HG02798 (cell line): ENCODE data around the gene CCDC61.

Source experiments
- ATAC-seq: cut with Tn5 transposase; IDR thresholded peaks from one replicate; pipeline ENCODE4 v1.9.1; 2021; ENCODE audit warnings: mild to moderate bottlenecking; ENCODE audit not compliant: unreplicated experiment, poor library complexity

The CCDC61 gene

GRCh38 chr19:46014941-46015686 is 19.8 kb downstream of the CCDC61 start:
- ATAC-seq, result no peak

DNA sequence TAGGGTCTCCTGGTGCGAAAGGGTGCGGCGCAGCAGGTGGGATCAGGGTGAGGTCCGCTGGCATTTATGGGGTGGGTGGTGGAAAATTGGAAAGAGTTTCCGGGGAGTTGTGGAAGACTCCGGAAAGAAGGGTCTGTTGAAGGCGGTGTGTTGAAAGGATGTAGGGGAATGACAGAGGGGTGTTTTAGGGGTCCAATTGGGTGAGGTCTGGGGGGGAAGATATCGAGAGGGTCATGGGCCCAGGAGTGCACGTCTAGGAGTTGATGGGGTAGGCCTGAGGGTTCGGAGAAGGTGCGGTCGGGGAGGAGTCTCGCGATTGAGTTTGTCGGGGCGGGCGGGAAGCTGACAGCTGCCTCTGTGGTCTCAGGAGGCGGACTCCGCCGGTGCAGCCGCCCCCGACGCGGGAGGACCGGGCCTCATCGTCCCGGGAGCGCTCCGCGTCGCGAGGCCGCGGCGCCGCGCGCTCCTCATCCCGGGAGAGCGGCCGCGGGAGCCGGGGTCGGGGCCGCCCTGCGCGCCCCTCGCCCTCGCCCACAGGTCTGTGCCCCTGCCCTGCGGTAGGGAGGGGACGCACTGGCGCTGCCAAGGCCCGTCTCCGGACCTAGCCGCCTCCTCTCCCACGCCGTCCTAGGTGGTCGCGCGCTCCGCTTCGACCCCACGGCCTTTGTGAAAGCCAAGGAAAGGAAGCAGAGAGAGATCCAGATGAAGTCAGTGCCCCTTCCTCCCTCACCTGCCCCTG is 20.6 kb downstream of the CCDC61 start:
- ATAC-seq, result peak; percentile 22

DNA sequence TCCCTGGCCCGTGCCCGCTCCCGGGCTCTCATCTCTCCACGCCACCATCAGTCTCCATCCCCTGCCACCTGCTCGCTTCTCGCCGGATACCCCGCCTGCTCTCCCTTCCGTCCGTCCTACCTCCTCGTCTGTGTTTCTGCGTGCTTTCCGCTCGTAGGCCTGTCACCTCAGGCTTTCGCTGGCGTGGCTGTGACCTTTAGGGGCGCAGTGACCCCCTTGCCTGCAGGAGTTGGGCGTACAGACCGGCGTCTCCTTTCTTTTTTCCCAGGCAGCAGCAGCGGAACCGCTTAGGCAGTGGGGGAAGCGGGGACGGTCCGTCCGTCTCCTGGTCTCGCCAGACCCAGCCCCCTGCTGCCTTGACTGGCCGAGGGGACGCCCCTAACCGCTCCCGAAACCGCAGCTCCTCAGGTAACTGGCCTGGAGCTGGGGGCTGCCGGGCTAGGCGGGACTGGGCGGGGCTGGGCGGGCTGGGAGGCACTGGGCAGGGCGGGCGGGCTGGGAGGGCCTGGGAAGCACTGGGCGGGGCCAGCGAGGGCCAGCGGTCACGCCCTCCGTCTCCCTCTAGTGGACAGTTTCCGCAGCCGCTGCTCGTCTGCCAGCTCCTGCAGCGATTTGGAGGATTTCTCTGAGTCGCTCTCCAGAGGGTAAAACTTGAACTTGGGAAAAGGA is 21.3 kb downstream of the CCDC61 start:
- ATAC-seq, result peak; percentile 58

GRCh38 chr19:46017095-46017429 is 21.8 kb downstream of the CCDC61 start:
- ATAC-seq, result no peak

GRCh38 chr19:46017874-46018675 is 22.8 kb downstream of the CCDC61 start:
- ATAC-seq, result no peak

- ATAC-seq, result no peak
These were observed 23.5 kb downstream of the CCDC61 start for GRCh38 chr19:46018729-46019251.

DNA sequence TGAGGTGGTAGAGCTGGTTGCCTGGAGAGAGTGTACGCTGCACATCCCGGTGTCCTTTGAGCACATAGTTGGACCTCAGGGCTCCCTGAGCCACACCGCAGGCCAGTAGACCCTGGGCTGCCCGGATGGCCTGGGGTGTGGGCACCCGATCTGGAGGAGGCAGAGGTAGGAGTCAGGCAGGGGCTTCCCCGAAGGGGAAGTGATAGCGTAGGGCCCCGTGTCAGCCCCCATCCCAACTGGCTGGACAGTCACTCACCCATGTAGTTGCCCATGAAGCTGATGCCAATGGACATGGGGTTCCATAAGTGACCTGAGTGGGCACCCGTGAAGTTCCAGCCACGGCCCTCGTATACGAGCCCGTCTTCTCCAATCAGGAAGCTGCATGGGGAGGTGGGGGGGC is 24.0 kb downstream of the CCDC61 start:
- no peak for ATAC-seq

DNA sequence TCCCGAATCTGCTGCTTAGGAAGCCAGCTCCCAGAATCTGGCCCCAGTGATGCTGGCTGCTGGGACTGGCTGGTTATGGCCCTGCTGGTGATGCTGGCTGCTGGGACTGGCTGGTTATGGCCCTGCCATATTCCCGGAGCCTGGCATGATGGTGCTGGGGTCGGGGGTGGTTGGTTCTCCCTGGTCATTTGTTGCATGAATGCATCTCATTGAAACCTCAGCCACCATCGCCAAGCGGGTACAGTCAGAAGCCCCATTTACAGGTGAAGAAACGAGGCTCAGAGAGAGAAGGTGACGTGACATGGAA is 25.5 kb downstream of the CCDC61 start:
- ATAC-seq, result no peak

DNA sequence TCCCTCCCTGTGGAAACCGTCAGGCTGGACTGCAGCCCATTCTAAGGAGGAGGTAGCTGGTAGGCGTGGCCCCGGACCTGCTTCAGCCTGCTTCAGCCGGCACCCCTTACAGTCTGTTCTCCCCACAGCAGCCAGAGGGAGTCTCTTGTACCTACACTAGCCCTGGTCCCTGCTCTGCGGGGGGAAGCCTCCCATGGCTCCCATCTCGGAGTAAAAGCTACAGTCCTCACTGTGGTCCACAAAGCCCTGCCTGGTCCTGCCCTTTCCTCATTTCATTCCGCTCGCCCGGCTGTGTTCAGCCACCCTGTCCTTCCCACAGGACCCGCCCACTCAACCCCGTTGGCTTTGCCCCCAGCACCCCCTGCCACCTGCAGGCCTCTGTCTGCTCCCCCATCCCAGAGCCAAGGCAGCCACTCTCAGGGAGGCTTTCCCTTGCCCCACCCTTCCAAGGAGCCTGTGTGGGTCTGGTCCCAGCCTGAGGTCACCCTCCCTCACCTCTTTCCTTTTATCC is 26.3 kb downstream of the CCDC61 start:
- ATAC-seq, result no peak

DNA sequence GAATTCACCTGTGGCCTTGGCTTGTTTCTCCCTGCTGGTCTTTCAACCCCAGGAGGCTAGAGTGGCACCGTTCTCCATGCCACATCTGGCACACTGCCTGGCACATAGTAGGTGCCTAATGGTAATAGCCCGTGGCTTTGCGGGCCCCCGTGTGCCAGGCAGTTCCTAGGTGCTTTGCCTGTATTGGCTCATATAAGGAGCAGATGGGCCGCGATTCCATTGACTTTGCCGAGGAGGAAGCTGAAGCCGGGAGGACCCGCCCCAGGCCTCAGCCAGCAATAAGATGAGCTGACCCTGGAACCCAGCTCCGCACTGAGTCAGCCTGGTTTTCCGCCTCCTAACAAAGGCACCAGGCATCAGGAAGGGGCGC is 26.8 kb downstream of the CCDC61 start:
- ATAC-seq, result no peak

- no peak for ATAC-seq
These were observed 27.4 kb downstream of the CCDC61 start, which contains the start of gene PGLYRP1 for GRCh38 chr19:46022431-46023310. TSS of gene PGLYRP1 (minus strand) at chr19:46023053. CDS start at chr19:46023021, 32 bp downstream.

GRCh38 chr19:46023311-46023779 is 28.1 kb downstream of the CCDC61 start:
- no peak for ATAC-seq

DNA sequence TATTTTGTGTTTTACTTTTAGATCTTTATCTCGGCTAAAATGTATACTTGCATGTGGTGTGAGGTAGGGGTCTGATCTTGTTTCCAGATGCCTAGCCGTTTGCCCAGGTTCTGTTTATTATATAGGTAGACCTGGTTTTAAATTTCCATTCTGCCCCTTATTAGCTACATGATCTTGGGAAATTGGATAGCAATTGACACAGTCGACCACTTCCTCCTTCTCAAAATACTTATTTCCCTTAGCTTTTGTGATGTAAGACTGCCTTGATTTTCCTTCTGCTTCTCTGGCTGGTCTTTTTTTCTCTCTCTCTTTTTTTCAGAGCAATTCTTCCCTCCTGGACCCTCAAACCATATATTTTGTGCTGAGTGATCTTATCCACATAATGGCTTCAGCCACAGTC is 30.6 kb downstream of the CCDC61 start:
- ATAC-seq, result no peak

DNA sequence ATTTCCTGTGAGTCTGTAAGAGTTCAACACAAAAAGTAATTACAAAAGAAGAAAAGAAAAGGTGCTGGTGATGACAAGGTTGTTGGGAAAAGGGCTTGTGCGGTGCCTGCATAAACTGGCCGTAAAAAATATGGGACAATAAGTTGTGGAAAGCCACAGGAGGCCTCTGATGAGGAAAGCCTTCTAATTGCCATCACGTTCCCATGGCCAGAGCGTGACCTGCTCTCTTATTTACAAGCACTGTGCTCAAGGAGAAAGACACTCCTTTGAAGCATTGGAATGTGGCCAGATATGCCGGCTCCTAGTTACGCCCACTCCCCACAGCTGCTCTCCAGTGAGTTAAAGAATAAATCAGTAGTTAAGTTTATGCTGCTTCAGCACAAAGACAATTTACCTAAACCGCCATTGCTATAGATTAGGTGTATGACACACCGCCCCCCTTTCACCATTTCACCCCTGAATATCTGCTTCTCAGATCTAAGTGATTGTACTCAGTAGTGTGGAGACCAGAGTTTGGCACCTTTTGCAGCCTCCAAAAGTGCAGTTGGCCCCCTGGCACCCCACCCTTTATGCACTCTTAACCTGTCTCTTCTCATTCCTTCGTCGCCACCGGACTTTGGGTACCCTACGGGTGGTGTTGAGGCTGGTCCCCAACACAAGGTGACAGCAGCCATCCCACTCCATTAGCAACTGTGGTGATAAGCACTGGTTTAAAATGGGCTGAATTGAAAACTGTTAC is 35.7 kb downstream of the CCDC61 start:
- no peak for ATAC-seq

GRCh38 chr19:46031781-46032596 is 36.7 kb downstream of the CCDC61 start:
- ATAC-seq, result no peak

- ATAC-seq, result no peak
These were observed 37.3 kb downstream of the CCDC61 start for GRCh38 chr19:46032597-46033025.

DNA sequence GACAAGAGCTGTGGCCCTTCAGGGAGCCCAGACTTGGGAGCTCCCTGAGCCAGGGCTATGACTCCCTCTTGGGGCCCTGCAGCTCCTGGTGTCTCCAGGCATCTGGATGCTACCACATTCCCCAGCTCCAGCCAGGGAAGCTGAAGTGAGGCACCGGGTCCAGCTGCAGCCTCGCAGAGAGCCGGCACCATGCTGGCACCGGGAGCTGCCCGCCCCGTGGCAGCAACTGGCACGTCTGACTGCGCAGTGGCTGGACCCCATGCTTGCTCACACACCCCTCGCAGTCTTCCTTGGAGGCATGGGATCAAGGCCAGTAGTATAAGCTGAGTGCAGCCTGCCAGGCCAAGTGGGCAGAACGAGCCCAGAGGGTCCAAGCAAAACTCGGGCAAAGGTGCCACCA is 38.1 kb downstream of the CCDC61 start:
- ATAC-seq, result no peak

DNA sequence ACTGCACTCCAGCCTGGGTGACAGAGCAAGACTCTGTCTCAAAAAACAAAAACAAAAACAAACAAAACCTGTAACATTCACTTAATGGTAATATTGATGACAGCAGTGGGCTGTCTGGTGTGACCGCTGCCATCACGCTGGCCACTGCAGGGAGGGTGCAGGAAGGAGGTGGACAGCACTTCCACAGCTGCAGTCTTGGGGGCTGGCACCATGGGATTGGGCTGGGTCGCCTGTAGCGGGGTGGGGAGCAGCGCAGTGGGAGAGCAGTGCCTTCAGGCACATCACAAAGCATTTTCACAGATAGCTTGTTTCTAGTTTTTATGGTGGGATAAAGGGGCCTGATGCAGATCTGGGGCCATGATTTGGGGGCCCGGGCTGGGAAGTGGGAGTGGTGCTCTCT is 40.3 kb downstream of the CCDC61 start:
- ATAC-seq, result no peak
